Mesendoderm (in vitro differentiated cells): Measurements from ENCODE around the gene LAMB1.
"Not testable (repeated sequence)": the region's sequence is repeated elsewhere in the genome, so short reads cannot be mapped to it uniquely, and the experiment has no call there.

ENCODE experiments used
- DNase-seq: peaks from one replicate; pipeline ENCODE4 v3.0.0; 2013
- H2AK5ac ChIP-seq: 2 replicates; pipeline ENCODE4 v1.6.1; 2013; ENCODE audit warnings: low read length, inconsistent platforms
- H2BK120ac ChIP-seq: 2 replicates; pipeline ENCODE4 v1.6.1; 2013; ENCODE audit warnings: low read depth, mild to moderate bottlenecking, low read length, moderate library complexity, mixed read lengths
- H2BK15ac ChIP-seq: replicated peaks from 2 replicates; pipeline ENCODE4 v1.6.1; 2013; ENCODE audit warnings: low read depth, mild to moderate bottlenecking, moderate library complexity
- H2BK5ac ChIP-seq: 2 replicates; pipeline ENCODE4 v1.6.1; 2013; ENCODE audit warnings: low read length, inconsistent platforms
- H3K18ac ChIP-seq: 2 replicates; pipeline ENCODE4 v1.6.1; 2013; ENCODE audit warnings: mild to moderate bottlenecking, low read length, mixed read lengths
- H3K23ac ChIP-seq: one replicate; pipeline ENCODE4 v1.6.1; 2013; ENCODE audit warnings: low read length
- H3K27ac ChIP-seq: 2 replicates; pipeline ENCODE4 v1.5.1; 2013; ENCODE audit warnings: low read depth, mild to moderate bottlenecking, inconsistent platforms, low read length, moderate library complexity
- H3K27me3 ChIP-seq: 2 replicates; pipeline ENCODE4 v1.6.1; 2013; ENCODE audit warnings: low read length, control low read depth, mild to moderate bottlenecking, inconsistent platforms; ENCODE audit not compliant: insufficient read depth, poor library complexity
- H3K36me3 ChIP-seq: 2 replicates; pipeline ENCODE4 v1.6.1; 2013; ENCODE audit warnings: low read length, inconsistent platforms; ENCODE audit not compliant: control insufficient read depth, insufficient read depth
- H3K4ac ChIP-seq: one replicate; pipeline ENCODE4 v1.6.1; 2013; ENCODE audit warnings: low read depth, mild to moderate bottlenecking, low read length, moderate library complexity
- H3K4me1 ChIP-seq: 2 replicates; pipeline ENCODE4 v1.6.1; 2013; ENCODE audit warnings: low read depth, low read length, inconsistent platforms; ENCODE audit not compliant: control insufficient read depth
- H3K4me2 ChIP-seq: 2 replicates; pipeline ENCODE4 v1.6.1; 2013; ENCODE audit warnings: low read length
- H3K4me3 ChIP-seq: 2 replicates; pipeline ENCODE4 v1.5.1; 2013; ENCODE audit warnings: mild to moderate bottlenecking, low read length
- H3K56ac ChIP-seq: one replicate; pipeline ENCODE4 v1.6.1; 2013; ENCODE audit warnings: low read length
- H3K79me1 ChIP-seq: 2 replicates; pipeline ENCODE4 v1.6.1; 2013; ENCODE audit warnings: low read length, inconsistent platforms
- H3K79me2 ChIP-seq: 2 replicates; pipeline ENCODE4 v1.6.1; 2013; ENCODE audit warnings: mild to moderate bottlenecking, low read length; ENCODE audit not compliant: control insufficient read depth, insufficient read depth
- H3K9ac ChIP-seq: 2 replicates; pipeline ENCODE4 v1.6.1; 2013; ENCODE audit warnings: low read length, inconsistent platforms
- H4K5ac ChIP-seq: one replicate; pipeline ENCODE4 v1.6.1; 2013; ENCODE audit warnings: low read length
- H4K8ac ChIP-seq: one replicate; pipeline ENCODE4 v1.6.1; 2013; ENCODE audit warnings: low read depth, mild to moderate bottlenecking, control low read depth, low read length, moderate library complexity
- WGBS: extraction: QIAGEN DNeasy Blood & Tissue Kit; methylation state at CpG from one replicate; pipeline ENCODE4 v1.1.7; 2013; ENCODE audit warnings: low lambda C conversion rate, missing lambda C conversion rate; ENCODE audit not compliant: insufficient coverage; ENCODE audit errors: extremely low coverage; 5-methylcytosine and 5-hydroxymethylcytosine counted together

LAMB1 gene

DNA sequence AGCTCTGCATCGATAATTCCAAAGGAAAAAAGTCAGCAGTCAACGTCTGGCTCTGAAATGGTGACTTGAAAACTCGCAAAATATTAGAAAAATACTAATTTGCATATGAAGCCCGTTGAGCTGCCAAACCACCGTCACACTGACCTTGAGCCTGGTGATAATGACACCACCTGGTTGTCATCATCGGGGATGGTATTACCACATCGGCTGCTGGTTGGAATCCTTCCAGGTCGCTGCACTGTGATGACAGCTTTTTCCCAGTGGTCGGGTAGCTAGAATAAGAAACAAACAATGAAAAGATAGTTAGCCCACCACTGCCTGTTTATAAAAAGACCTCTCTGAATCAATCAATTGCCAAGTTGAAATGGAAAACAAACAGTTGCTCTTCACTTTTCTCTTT lies 41.6 kb downstream of the LAMB1 start:
- no peak overlapping the region for H3K9ac ChIP-seq
- no peaks in the 10 kb centered on the region for H3K79me1 ChIP-seq
- no peaks in the 10 kb centered on the region for H3K79me2 ChIP-seq
- H2BK120ac ChIP-seq = no peak overlapping the region
- no peak overlapping the region for H3K56ac ChIP-seq
- no peak overlapping the region for H3K18ac ChIP-seq
- no peak overlapping the region for H2BK15ac ChIP-seq
- no peak overlapping the region for H2BK5ac ChIP-seq
- H3K27me3 ChIP-seq = no peaks in the 10 kb centered on the region
- H3K4me2 ChIP-seq = no peak overlapping the region
- no peak overlapping the region for H3K23ac ChIP-seq
- H3K4me1 ChIP-seq = no peaks in the 10 kb centered on the region
- H3K36me3 ChIP-seq = peaks cover 3% of the 10 kb centered on the region
- DNase-seq = no peak
- H4K5ac ChIP-seq = no peak overlapping the region
- no peak overlapping the region for H3K4ac ChIP-seq
- no peak overlapping the region for H3K4me3 ChIP-seq
- H2AK5ac ChIP-seq = no peak overlapping the region
- no CpG with 5 or more reads among the region's 9 CpGs for WGBS
- H4K8ac ChIP-seq = no peak overlapping the region
- no peak overlapping the region for H3K27ac ChIP-seq

DNA sequence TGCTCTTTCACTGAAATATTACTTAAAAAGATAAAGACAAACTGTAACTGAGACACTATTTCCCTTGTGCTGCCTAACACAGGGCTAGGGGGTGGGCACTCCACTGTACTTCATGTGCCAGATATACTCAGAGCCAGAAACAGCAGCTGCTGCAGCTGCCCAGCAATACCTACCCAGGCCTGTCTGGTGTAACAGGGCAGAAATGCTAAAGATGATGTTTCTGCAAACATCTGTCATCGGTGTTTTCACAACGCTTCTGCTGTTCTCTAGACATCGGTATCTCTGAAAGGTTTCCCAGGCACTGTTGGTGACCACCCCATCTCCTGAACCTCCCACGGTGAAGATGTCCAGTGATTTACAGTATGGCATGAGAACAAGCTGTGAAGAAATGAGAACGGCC lies 42.7 kb downstream of the LAMB1 start:
- Histone ChIP-seq H3K23ac (no peak overlapping the region), H2AK5ac (no peak overlapping the region), H2BK15ac (no peak overlapping the region), H3K4me1 (no peaks in the 10 kb centered on the region), H2BK120ac (no peak overlapping the region), H3K27me3 (no peaks in the 10 kb centered on the region), H4K5ac (no peak overlapping the region), H3K79me1 (no peaks in the 10 kb centered on the region), H3K4me2 (no peak overlapping the region), H3K18ac (no peak overlapping the region), H3K27ac (no peak overlapping the region), H3K79me2 (no peaks in the 10 kb centered on the region), H3K9ac (no peak overlapping the region), H3K56ac (no peak overlapping the region), H3K36me3 (peaks cover 3% of the 10 kb centered on the region), H3K4me3 (no peak overlapping the region), H4K8ac (no peak overlapping the region), H2BK5ac (no peak overlapping the region), H3K4ac (no peak overlapping the region)
- no peak for DNase-seq
- WGBS = no CpG with 5 or more reads among the region's 5 CpGs

DNA sequence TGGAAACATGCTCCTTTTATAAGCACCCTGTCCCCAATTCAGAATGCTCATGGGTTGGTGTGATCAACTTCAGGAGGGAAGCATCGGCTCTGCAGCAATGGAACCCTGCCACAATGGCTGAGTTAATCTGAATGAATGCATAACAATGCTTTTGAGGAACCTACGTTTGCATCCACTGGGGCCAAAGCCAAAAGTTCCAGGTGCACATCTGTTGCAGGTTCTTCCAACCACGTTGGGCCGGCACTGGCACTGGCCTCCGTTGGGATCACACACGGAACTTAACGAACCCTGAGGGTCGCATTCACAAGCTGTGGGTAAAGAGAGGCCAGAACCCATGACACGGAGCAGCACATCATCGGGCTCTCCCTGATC lies 43.4 kb downstream of the LAMB1 start:
- Histone ChIP-seq H3K4me2 (no peak overlapping the region), H4K5ac (no peak overlapping the region), H3K4me3 (no peak overlapping the region), H4K8ac (no peak overlapping the region), H3K4ac (no peak overlapping the region), H3K4me1 (no peaks in the 10 kb centered on the region), H2AK5ac (no peak overlapping the region), H2BK5ac (no peak overlapping the region), H3K56ac (no peak overlapping the region), H3K79me2 (no peaks in the 10 kb centered on the region), H3K18ac (no peak overlapping the region), H3K27ac (no peak overlapping the region), H3K23ac (no peak overlapping the region), H3K9ac (no peak overlapping the region), H2BK15ac (no peak overlapping the region), H3K27me3 (no peaks in the 10 kb centered on the region), H3K79me1 (no peaks in the 10 kb centered on the region), H2BK120ac (no peak overlapping the region), H3K36me3 (peaks cover 3% of the 10 kb centered on the region)
- no peak for DNase-seq
- WGBS = no CpG with 5 or more reads among the region's 10 CpGs

DNA sequence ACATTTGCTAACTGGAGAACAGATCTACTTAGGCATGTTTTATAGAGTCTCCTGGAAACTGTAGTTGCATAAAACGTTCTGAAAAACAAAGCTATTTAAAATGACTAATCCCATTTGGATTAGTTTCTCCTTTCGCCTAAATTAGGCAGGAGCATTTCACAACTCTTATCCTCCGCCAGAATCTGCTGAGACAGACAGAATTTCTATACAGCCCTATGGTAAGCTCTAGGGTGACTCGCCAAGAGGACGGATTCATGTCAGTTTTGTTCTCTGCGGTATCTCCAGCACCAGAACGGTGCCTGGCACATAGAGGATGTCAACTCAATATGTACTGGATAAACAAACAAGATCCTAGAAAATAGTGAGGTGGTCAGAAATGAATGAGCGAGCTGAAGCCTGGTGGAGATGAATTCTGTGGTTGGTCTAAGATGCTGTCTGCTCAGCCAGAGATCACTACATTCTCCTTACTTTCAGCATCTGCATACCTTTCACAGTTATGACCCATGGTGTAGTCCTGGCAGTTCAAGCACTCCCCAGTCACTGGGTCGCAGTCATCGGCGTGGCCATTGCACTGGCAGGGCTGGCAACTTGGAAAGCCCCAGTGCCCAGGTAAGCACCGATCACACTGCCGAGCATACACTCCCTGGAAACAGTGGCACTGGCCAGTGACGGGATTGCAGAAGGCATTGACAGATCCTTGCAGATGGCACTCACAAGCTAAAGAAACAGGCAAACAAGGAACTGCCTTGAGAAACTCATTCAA lies 44.0 kb downstream of the LAMB1 start:
- Histone ChIP-seq H3K4ac (no peak overlapping the region), H3K9ac (no peak overlapping the region), H4K5ac (no peak overlapping the region), H3K36me3 (peaks cover 3% of the 10 kb centered on the region), H2AK5ac (no peak overlapping the region), H3K23ac (no peak overlapping the region), H3K79me2 (no peaks in the 10 kb centered on the region), H2BK15ac (no peak overlapping the region), H3K4me3 (no peak overlapping the region), H2BK120ac (no peak overlapping the region), H3K56ac (no peak overlapping the region), H3K27me3 (no peaks in the 10 kb centered on the region), H3K27ac (no peak overlapping the region), H4K8ac (no peak overlapping the region), H3K4me1 (no peaks in the 10 kb centered on the region), H3K79me1 (no peaks in the 10 kb centered on the region), H3K4me2 (no peak overlapping the region), H3K18ac (no peak overlapping the region), H2BK5ac (no peak overlapping the region)
- DNase-seq = no peak
- WGBS = no CpG with 5 or more reads among the region's 14 CpGs

DNA sequence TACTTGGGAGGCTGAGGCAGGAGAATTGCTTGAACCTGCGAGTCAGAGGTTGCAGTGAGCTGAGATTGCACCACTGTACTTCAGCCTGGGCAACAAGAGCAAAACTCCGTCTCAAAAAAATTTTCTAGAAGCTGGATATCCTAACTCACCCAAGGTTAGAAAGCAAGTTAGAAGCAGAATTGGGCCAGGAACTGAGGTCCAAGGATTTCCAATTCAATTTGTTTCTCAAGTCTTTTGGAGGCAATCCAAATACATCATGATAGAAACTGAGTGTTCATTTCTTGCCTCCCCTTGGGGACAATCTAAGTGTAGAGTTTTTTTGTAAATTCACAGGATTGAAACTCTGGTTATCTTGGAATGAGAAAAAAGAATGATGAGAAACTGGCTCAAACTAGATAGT lies 45.5 kb downstream of the LAMB1 start:
- H3K27ac ChIP-seq = no peak overlapping the region
- no peak overlapping the region for H4K8ac ChIP-seq
- no peak overlapping the region for H2BK15ac ChIP-seq
- H3K36me3 ChIP-seq = peaks cover 4% of the 10 kb centered on the region
- H3K4me3 ChIP-seq = no peak overlapping the region
- no peak overlapping the region for H3K4me2 ChIP-seq
- no peak overlapping the region for H4K5ac ChIP-seq
- H2BK5ac ChIP-seq = no peak overlapping the region
- WGBS = no CpG with 5 or more reads among the region's 2 CpGs
- no peak overlapping the region for H3K4ac ChIP-seq
- no peak overlapping the region for H3K56ac ChIP-seq
- H3K23ac ChIP-seq = no peak overlapping the region
- no peaks in the 10 kb centered on the region for H3K79me2 ChIP-seq
- no peak overlapping the region for H2BK120ac ChIP-seq
- no peaks in the 10 kb centered on the region for H3K79me1 ChIP-seq
- DNase-seq = no peak
- peaks cover 2% of the 10 kb centered on the region for H3K4me1 ChIP-seq
- H2AK5ac ChIP-seq = no peak overlapping the region
- no peak overlapping the region for H3K18ac ChIP-seq
- no peak overlapping the region for H3K9ac ChIP-seq
- no peaks in the 10 kb centered on the region for H3K27me3 ChIP-seq

DNA sequence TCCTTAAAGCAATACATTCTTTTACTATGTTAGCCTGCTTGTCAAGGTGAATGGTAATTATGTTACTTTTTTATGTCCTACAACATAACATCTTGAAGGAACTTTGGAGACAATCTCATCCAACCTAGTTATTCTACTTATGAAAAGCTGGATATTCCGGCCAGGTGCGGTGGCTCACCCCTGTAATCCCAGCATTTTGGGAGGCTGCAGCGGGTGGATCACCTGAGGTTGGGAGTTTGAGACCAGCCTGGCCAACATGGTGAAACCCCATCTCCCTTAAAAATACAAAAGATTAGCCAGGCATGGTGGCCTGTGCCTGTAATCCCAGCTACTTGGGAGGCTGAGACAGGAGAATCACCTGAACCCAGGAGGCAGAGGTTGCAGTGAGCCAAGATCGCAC lies 46.0 kb downstream of the LAMB1 start:
- H3K4me2 ChIP-seq, H3K27ac ChIP-seq, H2BK120ac ChIP-seq, DNase-seq, H2BK5ac ChIP-seq, H3K56ac ChIP-seq, H3K36me3 ChIP-seq, H3K9ac ChIP-seq, H3K79me2 ChIP-seq, H3K79me1 ChIP-seq, H4K8ac ChIP-seq, H3K23ac ChIP-seq, H3K27me3 ChIP-seq, H2AK5ac ChIP-seq, H3K18ac ChIP-seq, H3K4me3 ChIP-seq, H2BK15ac ChIP-seq, H3K4ac ChIP-seq, H4K5ac ChIP-seq, H3K4me1 ChIP-seq: not testable (repeated sequence)
- no CpG with 5 or more reads among the region's 4 CpGs for WGBS
